Urothelium cell line (cell line): Measurements from ENCODE around the gene IL1RL1.

Source experiments
- DNase-seq: peaks from one replicate; pipeline ENCODE4 v3.0.0; 2011; ENCODE audit warnings: low spot score, mixed read lengths
- FAIRE-seq: peaks from 2 replicates; lab custom pipeline; 2011; peaks lifted over from hg19 to GRCh38; lab: Jason Lieb, UNC

The IL1RL1 gene

GRCh38 chr2:102366406-102367112 lies 55.2 kb downstream of the IL1RL1 start:
- peak; percentile 46 for FAIRE-seq
- no peak for DNase-seq

GRCh38 chr2:102367331-102367971 lies 56.1 kb downstream of the IL1RL1 start:
- DNase-seq, result no peak
- no peak for FAIRE-seq

GRCh38 chr2:102368461-102369109 lies 57.2 kb downstream of the IL1RL1 start:
- no peak for FAIRE-seq
- DNase-seq, result no peak

- FAIRE-seq (no peak), DNase-seq (no peak)
Measured at GRCh38 chr2:102369866-102370265, 58.5 kb downstream of the IL1RL1 start.

- no peak for FAIRE-seq
- DNase-seq, result no peak
Measured at GRCh38 chr2:102376052-102376591, 64.8 kb downstream of the IL1RL1 start.

- no peak for DNase-seq
- FAIRE-seq, result no peak
Measured at GRCh38 chr2:102383722-102384121, 72.4 kb downstream of the IL1RL1 start.

- DNase-seq, result no peak
- FAIRE-seq, result no peak
Measured at GRCh38 chr2:102385522-102385921, 74.2 kb downstream of the IL1RL1 start.

GRCh38 chr2:102386004-102386403 lies 74.6 kb downstream of the IL1RL1 start:
- FAIRE-seq, result no peak
- no peak for DNase-seq

GRCh38 chr2:102386867-102387541 lies 75.6 kb downstream of the IL1RL1 start:
- FAIRE-seq (no peak), DNase-seq (no peak)

- FAIRE-seq (no peak), DNase-seq (no peak)
Measured at GRCh38 chr2:102387763-102388546, 76.6 kb downstream of the IL1RL1 start.

- DNase-seq, result no peak
- FAIRE-seq, result no peak
Measured at GRCh38 chr2:102391565-102391964, 80.2 kb downstream of the IL1RL1 start.

- DNase-seq (no peak), FAIRE-seq (no peak)
Measured at GRCh38 chr2:102392096-102392495, 80.7 kb downstream of the IL1RL1 start.

- FAIRE-seq, result no peak
- no peak for DNase-seq
Measured at GRCh38 chr2:102392942-102393341, 81.6 kb downstream of the IL1RL1 start.

- DNase-seq (no peak), FAIRE-seq (no peak)
Measured at GRCh38 chr2:102396012-102396411, 84.6 kb downstream of the IL1RL1 start.

GRCh38 chr2:102397209-102397608 lies 85.8 kb downstream of the IL1RL1 start:
- DNase-seq, result no peak
- no peak for FAIRE-seq

- DNase-seq (no peak), FAIRE-seq (no peak)
Measured at GRCh38 chr2:102399499-102400141, 88.3 kb downstream of the IL1RL1 start.

- DNase-seq (no peak), FAIRE-seq (no peak)
Measured at GRCh38 chr2:102401456-102401855, 90.1 kb downstream of the IL1RL1 start.
